HL-60/S4 treated with retinoic acid at 250 ng/mL for 4 days and 3 days (cell line): ENCODE results near the gene HACL1.

ENCODE experiments used
- in situ Hi-C: fragments of 300-500 bp; cut with MboI; formaldehyde crosslinking; loops from 2 replicates; pipeline ENCODE4 v1.7.0; 2022; ENCODE audit warnings: low sequenced_read_pairs

HACL1 gene

DNA sequence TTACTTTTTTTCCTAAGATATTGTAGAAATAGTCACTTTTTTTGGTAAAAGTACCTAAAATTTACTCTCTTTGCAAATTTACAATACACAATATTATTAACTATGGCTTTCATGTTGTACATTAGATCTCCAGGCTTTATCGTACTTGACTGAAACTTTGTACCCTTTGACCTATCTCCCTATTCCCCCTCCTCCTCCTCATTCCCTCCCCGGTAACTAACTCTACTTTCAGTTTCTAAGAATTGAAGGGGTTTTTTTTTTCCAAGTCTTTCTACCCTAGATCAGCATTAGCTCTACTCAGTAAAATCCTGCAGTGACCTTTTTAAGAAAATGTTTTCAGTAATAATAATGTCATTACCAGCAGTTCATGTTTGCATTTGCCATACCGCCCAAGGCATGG is 10.1 kb downstream of the HACL1 start:
- in situ Hi-C loops: no loop called here

DNA sequence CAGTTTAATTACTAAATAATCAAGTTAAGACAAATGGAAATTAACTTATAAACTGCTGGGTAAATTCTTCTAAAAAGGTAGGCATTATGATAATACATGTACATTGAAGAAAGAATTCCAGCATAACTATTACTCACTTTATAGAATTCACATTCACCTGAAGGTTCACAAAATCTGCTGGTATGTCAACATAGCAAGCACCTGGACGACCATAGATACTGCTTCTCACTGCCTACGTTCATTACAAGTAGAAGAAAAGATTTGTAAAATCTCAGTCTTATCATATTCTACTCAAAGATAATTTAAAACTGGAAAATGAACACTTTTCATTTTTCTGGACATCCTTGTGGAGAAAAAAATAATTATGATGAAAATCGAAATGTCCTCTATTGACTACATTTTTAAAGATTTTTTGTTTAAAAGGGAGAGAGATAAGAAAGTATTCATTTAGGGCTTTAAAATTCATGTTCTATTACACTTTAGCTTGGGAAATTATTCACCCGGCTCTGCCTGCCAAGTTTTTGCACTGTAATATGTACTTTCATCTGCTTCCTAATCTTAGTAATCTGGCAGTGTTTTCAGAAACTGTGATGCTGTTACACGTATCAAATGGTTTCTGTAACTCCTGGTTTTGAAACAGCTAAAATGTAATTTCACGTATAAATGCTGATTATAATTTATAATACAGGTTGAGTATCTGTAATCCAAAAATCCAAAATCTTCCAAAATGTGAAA is 16.1 kb downstream of the HACL1 start:
- in situ Hi-C loops: no loop called here

DNA sequence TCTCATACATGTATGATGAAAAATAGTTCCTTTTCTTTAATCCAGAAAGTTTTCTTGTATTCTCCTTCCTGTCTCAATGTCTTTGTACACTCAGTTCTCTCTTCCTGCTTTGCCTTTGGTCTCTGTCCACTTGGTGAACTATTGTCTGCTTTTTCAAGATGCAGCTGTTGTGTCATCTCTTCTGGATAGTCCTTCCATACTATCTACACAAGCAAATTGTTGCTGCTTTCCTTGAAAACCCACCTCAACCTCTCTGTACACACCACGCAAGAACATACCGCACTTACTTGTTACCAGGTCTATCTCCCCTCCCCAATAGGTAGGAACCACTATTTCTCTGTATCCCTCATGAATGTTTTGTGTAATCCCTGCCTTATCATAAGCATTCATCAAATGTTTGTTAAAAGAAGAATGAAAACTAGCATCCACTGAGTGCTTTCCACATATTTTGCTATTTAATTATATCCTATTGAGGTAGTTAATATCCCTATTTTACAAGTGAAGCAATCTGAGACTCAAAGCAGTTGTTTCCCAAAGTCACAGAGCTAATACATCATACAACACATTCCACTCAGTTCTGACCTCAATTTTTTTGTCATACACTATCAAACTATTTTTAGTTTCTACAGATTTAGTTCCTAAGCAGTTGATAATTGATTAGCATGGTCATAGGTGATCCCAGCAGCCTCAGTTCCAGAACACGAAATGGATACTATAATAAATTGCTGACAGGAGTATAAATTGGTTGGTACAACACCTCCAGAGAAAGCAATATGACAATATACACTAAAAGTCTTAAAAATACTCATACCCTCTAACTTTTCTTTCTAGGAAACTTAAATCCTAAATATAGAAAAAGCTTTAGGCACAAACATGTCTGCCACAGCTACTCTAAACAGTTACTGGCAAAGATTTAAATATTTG is 19.6 kb downstream of the HACL1 start:
- in situ Hi-C loops: no loop called here

DNA sequence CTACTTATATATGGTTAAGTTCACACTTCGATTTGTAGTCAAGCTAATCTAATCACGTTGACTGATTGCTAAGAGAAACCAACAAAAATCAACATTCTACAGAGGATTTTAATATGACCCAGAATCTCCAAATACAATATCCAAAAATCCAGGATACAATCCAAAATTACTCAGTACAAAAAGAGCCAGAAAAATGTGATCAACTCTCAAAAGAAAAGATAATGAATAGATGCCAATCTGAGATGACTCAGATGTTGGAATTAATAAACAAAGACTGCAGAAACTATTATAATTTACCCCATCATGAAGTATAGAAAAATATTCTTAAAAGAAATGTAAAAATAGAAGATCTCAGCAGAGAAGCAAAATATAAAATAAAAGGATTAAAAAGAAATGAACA is 22.3 kb downstream of the HACL1 start:
- in situ Hi-C loops: no loop called here

DNA sequence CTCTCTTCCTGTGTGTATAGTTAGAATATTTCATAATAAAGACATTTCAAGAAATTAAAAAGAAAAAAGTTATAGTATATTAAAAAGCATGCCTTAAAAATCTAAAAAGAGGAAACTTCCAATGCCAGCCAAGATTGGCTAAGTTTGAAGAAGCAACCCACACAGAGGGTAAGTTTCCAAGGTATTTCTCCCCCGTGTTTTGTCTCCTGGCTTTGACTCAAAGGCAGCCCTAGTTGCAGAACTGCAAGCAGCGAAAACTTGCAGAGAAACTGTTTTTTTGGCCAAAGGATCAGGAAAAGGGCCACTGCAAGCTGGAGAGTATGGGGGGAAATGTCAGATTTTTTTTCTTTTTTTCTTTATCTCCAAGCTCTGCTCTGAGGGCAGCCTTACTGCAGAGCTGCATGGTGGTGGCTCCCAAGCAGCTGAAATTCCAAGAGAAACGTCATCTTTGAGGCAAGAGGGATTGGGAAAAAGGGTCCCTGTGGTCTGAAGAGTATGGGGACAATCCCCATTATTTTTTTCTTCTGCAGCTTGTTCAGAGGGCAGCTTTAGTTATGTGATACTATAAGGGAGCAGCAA is 23.0 kb downstream of the HACL1 start:
- in situ Hi-C loops: no loop called here

DNA sequence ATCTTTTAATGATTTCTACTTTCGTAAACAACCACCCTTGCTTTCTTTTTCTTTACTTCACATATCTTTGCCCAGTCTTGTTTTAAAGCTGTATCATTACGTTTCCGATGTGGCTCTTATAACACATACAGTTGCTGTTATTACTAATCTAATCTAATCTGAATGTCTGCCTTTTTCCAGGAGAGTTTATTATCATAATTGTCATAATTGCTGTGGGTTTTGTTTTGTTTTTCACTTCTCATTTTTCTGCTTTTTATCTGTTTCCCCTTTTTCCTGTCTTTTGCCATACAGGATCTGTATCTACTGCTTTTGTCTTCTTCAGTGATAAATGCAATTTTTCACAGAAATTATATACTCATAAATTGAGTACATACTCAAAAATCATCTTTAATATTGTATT is 24.9 kb downstream of the HACL1 start:
- in situ Hi-C loops: no loop called here

DNA sequence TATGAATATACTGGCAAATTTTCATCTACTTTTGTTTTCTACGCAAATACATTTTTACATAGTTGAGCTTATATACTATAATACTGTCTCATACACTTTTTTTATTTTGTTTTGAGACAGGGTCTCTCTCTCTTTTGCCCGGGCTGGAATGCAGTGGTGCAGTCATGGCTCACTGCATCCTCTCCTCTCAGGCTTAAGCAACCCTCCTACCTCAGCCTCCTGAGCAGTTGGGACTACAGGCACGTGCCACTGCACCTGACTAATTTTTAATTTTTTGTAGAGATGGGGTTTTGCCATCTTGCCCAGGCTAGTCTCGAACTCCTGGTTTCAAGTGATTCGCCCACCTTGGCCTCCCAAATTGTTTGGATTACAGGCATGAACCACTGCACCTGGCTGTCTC is 25.9 kb downstream of the HACL1 start:
- in situ Hi-C loops: no loop called here

DNA sequence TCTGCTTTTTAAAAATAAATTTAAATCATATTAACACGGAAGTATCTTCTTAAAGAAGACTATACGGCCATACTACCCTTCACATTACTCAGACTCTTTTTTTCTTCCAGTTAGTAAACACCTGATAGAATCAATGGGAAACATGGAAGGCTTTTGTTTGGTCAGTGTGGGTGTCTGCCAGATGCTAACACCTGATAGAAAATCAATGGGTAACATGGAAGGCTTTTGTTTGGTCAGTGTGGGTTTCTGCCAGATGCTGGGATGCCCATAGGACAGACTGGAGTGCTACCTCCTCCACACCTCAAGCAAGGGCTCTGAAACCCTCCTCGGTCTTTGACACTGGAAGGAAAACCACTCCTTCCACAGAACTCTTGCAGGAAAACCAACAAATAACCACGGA is 29.2 kb downstream of the HACL1 start:
- in situ Hi-C loops: no loop called here

DNA sequence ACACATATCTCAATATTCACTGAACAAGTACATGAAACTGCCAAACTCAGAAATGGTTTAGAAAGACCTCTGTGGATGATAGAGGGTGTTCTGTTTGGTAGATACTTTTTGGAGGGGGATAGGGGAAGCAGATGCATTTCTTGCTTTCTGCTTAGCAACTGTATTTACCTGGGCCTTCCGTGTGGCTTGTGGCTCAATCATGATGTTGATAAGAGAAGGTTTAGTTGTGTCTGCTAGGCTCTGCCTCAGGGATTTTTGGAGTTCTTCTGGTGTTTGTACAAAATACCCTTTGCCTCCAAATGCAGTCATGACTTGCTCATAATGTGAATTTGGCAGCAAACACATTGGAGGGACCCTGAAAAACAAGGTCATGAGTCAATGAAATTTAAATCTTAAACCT is 38.2 kb downstream of the HACL1 start:
- in situ Hi-C loops: loop anchor here (10.0 kb wide), 1 partner anchor 298 kb away; no protein-coding TSS in a partner anchor

DNA sequence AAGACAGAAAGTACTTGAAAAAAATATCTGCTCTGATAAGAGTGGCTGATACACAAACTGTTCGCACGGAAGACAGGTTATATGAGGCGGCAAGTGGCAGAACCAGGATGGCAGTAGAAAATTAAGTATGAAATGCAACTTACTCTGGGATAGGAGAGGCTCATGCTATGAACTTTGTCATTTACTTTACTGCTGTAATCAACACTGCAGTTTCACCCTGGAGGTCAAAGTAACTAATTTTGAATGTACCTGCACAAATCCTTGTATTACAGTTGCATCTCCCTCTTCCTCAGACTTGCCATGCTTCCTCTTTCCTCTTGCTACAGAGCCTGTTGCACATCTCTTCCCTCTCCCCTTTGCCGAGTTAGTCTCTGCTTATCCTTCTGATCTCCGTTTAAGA is 38.8 kb downstream of the HACL1 start:
- in situ Hi-C loops: loop anchor here (10.0 kb wide), 1 partner anchor 298 kb away; no protein-coding TSS in a partner anchor

DNA sequence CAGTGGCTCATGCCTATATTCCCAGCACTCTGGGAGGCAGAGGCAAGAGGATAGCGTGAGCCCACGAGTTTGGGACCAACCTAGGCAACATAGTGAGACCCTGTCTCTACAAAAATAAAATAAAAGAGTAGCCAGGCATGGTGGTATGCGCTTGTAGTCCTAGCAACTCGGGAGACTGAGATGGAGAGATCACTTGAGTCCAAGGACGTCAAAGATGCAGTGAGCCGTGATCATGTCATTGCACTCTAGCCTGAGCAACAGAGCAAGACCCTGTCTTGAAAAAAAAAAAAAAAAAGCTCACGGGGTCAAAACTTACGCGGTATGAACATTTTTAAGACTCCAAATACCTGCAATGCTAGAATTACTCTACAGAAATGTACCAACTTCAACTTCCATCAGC is 42.8 kb downstream of the HACL1 start:
- in situ Hi-C loops: no loop called here

DNA sequence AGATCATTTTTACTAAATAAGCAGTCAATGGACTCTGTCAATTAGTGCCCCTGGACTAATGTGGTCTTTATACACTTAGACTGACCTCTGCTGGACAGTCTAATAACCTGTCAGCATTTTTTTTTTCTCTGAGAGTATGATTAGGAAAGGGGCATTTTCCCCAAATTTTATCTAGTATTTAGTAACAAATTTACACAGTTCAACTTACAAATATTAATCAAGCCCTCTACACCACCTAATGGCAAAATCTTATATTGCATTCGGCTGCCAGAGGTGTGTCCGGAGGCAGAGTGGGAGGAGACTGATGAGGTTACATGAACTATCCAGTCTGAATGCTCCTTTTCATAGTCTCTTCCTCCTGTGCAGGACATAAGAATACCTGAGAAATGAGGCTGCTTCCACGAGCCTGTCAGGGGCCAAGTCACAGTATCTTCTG is 43.8 kb downstream of the HACL1 start:
- in situ Hi-C loops: no loop called here

DNA sequence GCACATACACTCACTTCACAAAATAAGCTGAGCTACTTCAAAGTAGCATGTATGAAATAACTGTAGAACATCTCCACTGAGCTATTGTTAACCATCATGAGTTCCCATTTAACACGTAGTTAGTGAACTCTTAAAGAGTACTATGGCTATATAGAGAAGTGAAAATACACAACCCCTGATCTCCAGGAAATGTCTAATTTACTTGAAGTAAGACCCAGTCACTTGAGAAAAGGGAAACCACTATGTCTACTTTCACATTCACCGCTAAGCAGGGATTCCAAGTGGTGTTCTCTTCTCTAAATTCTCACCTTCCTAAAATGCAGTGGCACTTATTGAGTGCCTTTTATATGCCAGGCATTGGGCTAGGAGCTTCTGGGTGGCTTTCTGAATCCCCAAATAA is 44.9 kb downstream of the HACL1 start:
- in situ Hi-C loops: no loop called here

DNA sequence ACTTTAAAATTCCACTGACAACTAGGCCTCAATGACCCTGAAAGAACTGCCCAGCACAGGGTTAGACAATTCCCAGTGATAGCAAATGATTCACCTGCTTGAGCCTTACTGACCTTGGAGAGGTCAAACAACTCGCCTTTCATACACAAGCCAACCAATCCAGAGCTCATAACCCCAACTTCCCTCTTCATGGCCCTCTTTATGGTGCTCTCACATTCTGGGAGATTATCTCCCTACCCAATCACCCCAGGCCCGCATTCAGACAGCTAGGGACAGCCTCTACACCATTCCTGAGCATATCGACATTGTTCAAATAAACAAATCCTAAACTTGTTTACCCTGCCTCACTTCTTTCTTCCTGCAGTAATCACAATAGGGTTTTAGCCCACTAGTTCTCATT is 47.6 kb downstream of the HACL1 start:
- in situ Hi-C loops: no loop called here

DNA sequence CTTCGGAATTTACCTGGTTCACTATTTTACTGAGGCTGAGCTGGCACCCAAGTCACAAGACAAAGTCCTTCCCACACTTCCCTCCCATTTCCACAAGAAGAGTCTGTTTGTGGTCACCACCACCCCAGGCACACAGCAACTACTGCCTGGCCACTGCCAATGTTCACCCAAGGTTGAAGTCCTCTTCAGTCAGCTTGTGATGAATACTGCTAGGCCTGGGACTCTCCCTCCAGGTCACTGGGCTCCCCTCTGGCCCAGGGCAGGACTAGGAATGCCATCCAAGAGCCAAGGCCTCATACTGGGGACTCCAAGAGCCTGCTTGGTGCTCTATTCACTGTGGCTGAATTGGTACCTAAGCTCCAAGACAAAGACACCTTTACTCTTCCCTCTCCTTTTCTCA is 49.5 kb downstream of the HACL1 start:
- in situ Hi-C loops: no loop called here

DNA sequence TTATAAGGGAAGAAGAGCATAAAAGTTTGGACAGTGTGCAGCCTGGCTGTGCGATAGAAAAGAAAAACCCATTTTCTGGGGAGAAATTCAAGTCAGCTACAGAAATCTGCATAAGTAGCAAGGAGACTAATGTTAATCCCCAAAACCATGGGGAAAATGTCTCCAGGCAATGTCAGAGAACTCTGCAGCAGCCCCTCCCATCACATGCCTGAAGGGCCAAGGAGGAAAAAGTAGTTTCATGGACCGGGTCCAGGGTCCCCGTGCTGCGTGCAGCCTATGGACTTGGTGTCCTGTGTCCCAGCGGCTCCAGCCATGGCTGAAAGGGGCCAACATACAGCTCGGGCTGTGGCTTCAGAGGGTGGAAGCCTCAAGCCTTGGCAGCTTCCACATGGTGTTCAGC is 51.5 kb downstream of the HACL1 start:
- in situ Hi-C loops: no loop called here

DNA sequence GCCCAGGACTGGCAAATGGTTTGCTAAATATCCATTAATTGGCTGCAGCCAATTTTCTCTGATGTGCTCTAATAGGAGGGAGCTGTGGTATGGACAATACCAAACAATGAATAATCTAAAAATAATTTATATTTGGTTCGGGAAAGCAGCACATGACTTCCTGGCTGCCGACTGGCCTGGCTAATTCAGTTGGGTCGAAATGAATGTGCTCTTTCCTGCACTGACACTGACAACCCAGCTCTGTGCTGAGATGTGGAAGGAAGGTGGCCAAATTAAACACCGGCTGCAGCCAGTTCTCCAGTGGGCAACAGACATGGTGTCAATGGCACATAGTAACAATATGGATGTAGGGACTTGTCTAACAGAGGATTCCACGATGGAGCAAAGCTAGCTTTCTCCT is 58.8 kb downstream of the HACL1 start:
- in situ Hi-C loops: no loop called here

DNA sequence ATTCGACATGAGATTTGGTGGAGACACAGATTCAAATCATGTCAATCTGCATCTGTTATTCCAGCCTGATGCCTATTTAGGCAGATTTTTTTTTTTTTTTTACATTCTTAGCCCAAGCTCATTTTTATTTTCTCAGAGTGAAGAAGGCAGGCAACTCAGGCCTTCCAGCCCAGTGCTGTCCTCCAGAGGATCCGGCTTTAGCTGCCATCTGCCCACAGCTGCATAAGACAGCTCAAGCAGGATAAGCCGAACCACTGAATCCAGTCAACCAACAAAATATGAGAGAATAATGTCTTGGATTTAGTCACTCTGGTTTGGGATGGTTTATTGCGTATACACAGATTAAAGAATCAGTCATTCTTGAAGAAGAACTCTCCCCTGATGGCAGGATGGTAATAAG is 60.0 kb downstream of the HACL1 start:
- in situ Hi-C loops: no loop called here

DNA sequence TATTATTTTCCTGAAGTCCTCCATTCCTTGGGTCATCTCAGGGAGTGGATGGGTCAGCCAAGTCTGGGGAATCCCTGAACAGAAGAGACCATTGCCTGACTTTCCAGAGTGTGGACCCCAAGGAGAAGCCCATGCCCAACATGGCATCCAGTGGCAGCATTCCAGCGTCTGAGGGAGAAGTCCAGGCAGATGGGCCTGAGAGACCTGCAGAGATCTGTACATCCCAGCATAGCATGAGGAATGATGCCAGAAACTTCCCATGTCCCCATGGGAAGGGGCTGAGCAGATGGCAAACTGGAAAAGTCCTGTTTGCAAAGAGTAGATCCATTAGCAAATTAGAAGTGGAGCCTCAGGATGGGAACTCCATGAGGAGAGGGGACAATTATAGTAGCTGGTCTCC is 62.3 kb downstream of the HACL1 start:
- in situ Hi-C loops: no loop called here

DNA sequence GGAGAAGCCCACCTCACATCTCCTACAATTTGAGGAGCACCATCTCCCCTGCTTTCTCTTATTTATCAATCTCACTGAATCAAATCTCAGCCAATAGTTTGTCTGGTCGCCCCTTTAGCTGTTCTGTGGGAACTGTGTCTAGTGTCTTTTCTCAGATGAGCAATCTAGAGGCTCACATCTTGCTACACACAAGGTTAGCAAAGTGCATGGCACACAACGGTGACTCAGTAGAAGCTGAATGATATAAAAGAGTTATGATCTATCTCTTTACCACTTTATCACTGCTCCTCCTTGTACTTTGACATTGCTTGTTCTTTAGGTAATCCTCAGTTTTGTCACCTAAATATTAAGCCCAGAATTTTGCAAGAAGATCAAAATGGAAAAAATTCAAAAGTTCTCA is 63.0 kb downstream of the HACL1 start:
- in situ Hi-C loops: no loop called here

DNA sequence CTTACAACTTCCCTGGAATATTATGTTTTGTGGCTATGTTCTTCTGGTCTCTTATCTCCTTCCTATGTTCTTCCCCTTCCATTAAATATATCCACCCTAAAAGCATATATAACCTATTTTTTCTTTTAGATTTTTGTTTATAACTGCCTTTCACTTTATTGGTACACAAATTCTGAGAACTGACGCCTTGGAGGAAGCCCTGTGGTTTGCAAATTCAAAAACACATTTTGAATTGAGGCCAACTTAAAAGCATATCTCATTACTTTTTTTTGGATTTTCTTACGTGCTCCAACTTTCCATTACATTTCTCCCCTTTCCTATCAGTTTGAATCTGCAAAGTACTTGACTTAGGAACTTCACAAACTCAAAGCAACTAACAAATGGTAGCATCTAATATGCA is 64.5 kb downstream of the HACL1 start:
- in situ Hi-C loops: no loop called here

DNA sequence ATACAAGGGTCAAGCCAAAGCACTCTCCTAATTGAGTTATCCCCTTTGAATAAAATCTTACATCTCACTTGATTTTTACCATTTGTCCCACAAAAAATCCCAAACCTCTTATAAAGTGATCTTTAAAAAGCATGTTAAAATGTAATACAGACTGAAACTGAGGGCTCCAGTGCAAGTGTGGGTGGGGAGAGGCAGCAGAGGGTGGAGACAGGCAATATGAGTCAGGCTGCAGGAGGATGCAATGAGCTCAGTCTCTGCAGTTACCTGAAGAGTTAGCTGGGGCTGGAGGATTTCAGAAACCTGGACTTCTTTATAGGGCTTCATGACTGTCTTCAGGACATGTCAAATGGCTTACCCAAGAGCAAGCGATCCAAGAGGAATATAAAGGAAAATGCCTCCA is 65.6 kb downstream of the HACL1 start:
- in situ Hi-C loops: no loop called here
